Heart left ventricle (tissue), 16 donors: ENCODE data around the gene TMEM43. TPM values are rescaled to one million over a fixed set of nuclear protein-coding genes. Genes with fewer than 3 reads are reported as not detected.

Source experiments
- ATAC-seq, 4 donors: fragments of 200-7000 bp; cut with Tn5 transposase; one replicate each; pipeline ENCODE4 v1.9.1; 2020 to 2022; ENCODE audit warnings: moderate library complexity in 4 of 4, mild to moderate bottlenecking in 3 of 4, moderate number of reproducible peaks in 1 of 4
- DNase-seq, 5 donors: peaks; one replicate each; pipeline ENCODE4 v3.0.0-alpha.2; 2020
- H3K27ac ChIP-seq, 12 donors: fragments of 200-600 bp; sonication (generic) in 4 of 12; one replicate each; pipeline versions ENCODE4 v1.5.0 to v1.8.0; 2016 to 2022; ENCODE audit warnings: mild to moderate bottlenecking in 2 of 12
- H3K27me3 ChIP-seq, 9 donors: fragments of 200-600 bp; sonication (generic) in 2 of 9; one replicate each; pipeline versions ENCODE4 v1.5.1 to v1.8.0; 2016 to 2022; ENCODE audit warnings: mild to moderate bottlenecking in 3 of 9
- H3K36me3 ChIP-seq, 9 donors: fragments of 200-600 bp; sonication (generic) in 2 of 9; one replicate each; pipeline versions ENCODE4 v1.5.0 to v1.8.0; 2018 to 2022; ENCODE audit warnings: mild to moderate bottlenecking in 2 of 9
- H3K4me1 ChIP-seq, 12 donors: fragments of 200-600 bp; sonication (generic) in 4 of 12; one replicate each; pipeline versions ENCODE4 v1.5.0 to v1.8.0; 2016 to 2022; ENCODE audit warnings: mild to moderate bottlenecking in 3 of 12
- H3K4me3 ChIP-seq, 12 donors: fragments of 200-600 bp; sonication (generic) in 4 of 12; one replicate each; pipeline versions ENCODE4 v1.5.0 to v1.8.0; 2017 to 2022; ENCODE audit warnings: mild to moderate bottlenecking in 9 of 12, moderate library complexity in 4 of 12
- H3K9me3 ChIP-seq, 12 donors: fragments of 200-600 bp; sonication (generic) in 4 of 12; one replicate each; pipeline versions ENCODE4 v1.5.0 to v1.8.0; 2016 to 2022; ENCODE audit warnings: mild to moderate bottlenecking in 1 of 12
- POLR2A ChIP-seq, 2 donors: fragments of 450-650 bp; IDR thresholded peaks; one replicate each; pipeline ENCODE4 v1.6.1; 2017; ENCODE audit warnings: antibody characterized with exemption in 2 of 2, mild to moderate bottlenecking in 2 of 2, moderate library complexity in 2 of 2
- WGBS, 4 donors: extraction: QIAGEN DNeasy Blood & Tissue Kit in 2 of 4; methylation state at CpG; one replicate each; pipeline versions ENCODE4 v1.1.5 to v1.1.7; 2013 to 2018; 5-methylcytosine and 5-hydroxymethylcytosine counted together
- intact Hi-C, 10 donors: fragments of 100-400 bp; cut with DNase I; formaldehyde crosslinking; loops; one replicate each; pipeline versions ENCODE4 v1.11.1 to v1.14.2; 2022
- polyA plus RNA-seq, 2 donors: library from polyadenylated mRNA; stranded (reverse); fragments of 200-250 nt; gene quantifications; one replicate each; pipeline ENCODE4 v1.2.3, GENCODE V29; 2013
- total RNA-seq, 9 donors: library from RNA; depleted of rRNA in 2 of 9; stranded (reverse); fragments of >200 nt in 2 of 9; fragmentation: NEBNext Ultra II Directional in 3 of 9; extraction: Animal tissue kit (Norgen Biotek cat#: 25700) in 3 of 9; gene quantifications; one replicate each; pipeline versions ENCODE4 v1.1.0 to v1.2.4, GENCODE V29; 2016 to 2023
- TF ChIP-seq, protein P1 (sequence below), 12 donors: fragments of 200-600 bp; sonication (generic) in 4 of 12; IDR thresholded peaks; one replicate each; pipeline versions ENCODE4 v1.5.0 to v1.8.0; 2018 to 2022; ENCODE audit warnings: antibody characterized with exemption in 12 of 12, mild to moderate bottlenecking in 5 of 12
- donor health status: ischemic (EF 13 %, LVEDD 7.1; RV severe dilation, severe dysfunction).
- donor health status: healthy with polysubstance abuse.
- donor health status: DM: no; HTN: yes; CAD: no.
- donor health status: DM: no; HTN: no; CAD: no.
- donor health status: ischemic (EF 25% LVEDD 6.9; RV normal size, moderate dysfunction).
- donor health status: ischemic (EF 25% LVEDD 5.7; RV mildly dilated, moderate dysfunction).
- donor health status: healthy.
- donor health status: DM: yes; HTN: yes; CAD: no.
- donor health status: ischemic (EF 35%, LVEDD 5.7; RV mildly dilated, moderate dysfunction).
- donor health status: nonischemic (EF 11% LVEDD 7.7; RV severe dilation, severe dysfunction).
- donor health status: DM: yes; HTN: yes; CAD: no.
- donor health status: PGD.
- donor health status: ischemic (EF 29% LVEDD 5.4; RV normal size, mild dysfunction).
- donor health status: nonischemic (EF 23%, LVEDD 6.1; RV moderate dilation, normal function).

Gene TMEM43
- total and polyA plus RNA-seq, 11 donors: 26.1 to 150 (median 46.0) TPM

DNA sequence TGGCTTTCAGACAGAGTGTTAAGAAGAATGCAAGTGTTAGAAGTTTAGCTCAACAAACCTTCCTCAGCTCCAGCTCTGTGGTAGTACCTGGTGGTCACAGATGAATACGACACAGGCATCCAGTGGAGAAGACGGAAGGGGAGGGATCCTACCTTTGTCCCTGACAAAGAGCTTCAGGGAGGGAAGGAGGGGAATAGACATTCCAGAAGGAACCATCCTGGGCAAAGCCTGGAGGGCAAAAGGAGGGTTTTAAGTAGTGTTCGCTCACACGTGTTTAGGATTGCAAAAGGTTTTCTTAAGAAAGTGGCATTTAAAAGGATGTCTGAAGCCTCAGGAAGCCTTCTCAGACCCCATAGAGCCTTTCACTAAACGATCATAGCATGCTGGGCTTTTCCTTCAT, 3.0 kb upstream of the TMEM43 start:
- H3K9me3 ChIP-seq: no peaks in the 10 kb centered on the region
- WGBS, 4 donors: 90 to 98% (median 92%) methylated on average over 5 of the region's 5 CpGs
- ATAC-seq (no peak), DNase-seq (no peak)
- TF ChIP-seq, protein P1, sequence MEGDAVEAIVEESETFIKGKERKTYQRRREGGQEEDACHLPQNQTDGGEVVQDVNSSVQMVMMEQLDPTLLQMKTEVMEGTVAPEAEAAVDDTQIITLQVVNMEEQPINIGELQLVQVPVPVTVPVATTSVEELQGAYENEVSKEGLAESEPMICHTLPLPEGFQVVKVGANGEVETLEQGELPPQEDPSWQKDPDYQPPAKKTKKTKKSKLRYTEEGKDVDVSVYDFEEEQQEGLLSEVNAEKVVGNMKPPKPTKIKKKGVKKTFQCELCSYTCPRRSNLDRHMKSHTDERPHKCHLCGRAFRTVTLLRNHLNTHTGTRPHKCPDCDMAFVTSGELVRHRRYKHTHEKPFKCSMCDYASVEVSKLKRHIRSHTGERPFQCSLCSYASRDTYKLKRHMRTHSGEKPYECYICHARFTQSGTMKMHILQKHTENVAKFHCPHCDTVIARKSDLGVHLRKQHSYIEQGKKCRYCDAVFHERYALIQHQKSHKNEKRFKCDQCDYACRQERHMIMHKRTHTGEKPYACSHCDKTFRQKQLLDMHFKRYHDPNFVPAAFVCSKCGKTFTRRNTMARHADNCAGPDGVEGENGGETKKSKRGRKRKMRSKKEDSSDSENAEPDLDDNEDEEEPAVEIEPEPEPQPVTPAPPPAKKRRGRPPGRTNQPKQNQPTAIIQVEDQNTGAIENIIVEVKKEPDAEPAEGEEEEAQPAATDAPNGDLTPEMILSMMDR (IDR thresholded peaks at IDR 0.05): no peak
- TF ChIP-seq POLR2A (IDR thresholded peaks at IDR 0.05): no peak
- no peaks in the 10 kb centered on the region for H3K27me3 ChIP-seq
- H3K4me3 ChIP-seq: no peak overlapping the region
- no peak overlapping the region for H3K27ac ChIP-seq
- peaks cover 0 to 24% (median 18%) of the 10 kb centered on the region in 9 donors for H3K36me3 ChIP-seq
- peaks cover 9 to 43% (median 26%) of the 10 kb centered on the region in 12 donors for H3K4me1 ChIP-seq
- intact Hi-C loops: loop anchor here in 5 of 10 donors (5.0 to 10.0 kb wide), 4 partner anchors 55 to 467 kb away; partner anchors contain the start of genes LSM3 (in 1 of the 5) and XPC (in 1 of the 5)

DNA sequence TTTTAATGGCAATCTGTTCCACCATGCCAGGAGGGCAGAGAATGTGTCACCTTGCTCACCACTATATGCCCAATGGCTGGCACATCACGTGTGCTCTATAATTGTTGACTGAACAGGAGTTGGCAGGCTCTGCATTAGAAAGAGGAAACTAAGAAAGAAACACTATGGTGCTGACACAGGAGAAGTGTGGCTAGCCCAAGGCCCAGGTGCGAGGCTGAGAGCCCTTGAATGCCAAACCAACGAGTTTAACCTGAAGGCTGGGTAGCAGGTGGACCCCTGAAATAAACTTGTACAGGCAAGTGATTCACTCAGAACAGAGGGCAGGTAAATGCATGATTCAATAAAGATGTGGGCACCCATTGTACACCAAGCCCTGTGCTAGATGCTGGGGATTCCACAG, 2.6 kb upstream of the TMEM43 start:
- H3K4me3 ChIP-seq: no peak overlapping the region
- DNase-seq: no peak
- 78 to 90% (median 81%) methylated on average over 3 of the region's 3 CpGs for WGBS, 4 donors
- H3K27me3 ChIP-seq: no peaks in the 10 kb centered on the region
- H3K36me3 ChIP-seq: peaks cover 0 to 24% (median 18%) of the 10 kb centered on the region in 9 donors
- H3K9me3 ChIP-seq: no peaks in the 10 kb centered on the region
- H3K4me1 ChIP-seq: peaks cover 9 to 47% (median 31%) of the 10 kb centered on the region in 12 donors
- intact Hi-C loops: loop anchor here in 5 of 10 donors (5.0 to 10.0 kb wide), 4 partner anchors 55 to 468 kb away; partner anchors contain the start of genes LSM3 (in 1 of the 5) and XPC (in 1 of the 5)
- H3K27ac ChIP-seq: no peak overlapping the region
- no peak for ATAC-seq
- no peak for TF ChIP-seq POLR2A (IDR thresholded peaks at IDR 0.05)
- TF ChIP-seq, protein P1 (IDR thresholded peaks at IDR 0.05): no peak

DNA sequence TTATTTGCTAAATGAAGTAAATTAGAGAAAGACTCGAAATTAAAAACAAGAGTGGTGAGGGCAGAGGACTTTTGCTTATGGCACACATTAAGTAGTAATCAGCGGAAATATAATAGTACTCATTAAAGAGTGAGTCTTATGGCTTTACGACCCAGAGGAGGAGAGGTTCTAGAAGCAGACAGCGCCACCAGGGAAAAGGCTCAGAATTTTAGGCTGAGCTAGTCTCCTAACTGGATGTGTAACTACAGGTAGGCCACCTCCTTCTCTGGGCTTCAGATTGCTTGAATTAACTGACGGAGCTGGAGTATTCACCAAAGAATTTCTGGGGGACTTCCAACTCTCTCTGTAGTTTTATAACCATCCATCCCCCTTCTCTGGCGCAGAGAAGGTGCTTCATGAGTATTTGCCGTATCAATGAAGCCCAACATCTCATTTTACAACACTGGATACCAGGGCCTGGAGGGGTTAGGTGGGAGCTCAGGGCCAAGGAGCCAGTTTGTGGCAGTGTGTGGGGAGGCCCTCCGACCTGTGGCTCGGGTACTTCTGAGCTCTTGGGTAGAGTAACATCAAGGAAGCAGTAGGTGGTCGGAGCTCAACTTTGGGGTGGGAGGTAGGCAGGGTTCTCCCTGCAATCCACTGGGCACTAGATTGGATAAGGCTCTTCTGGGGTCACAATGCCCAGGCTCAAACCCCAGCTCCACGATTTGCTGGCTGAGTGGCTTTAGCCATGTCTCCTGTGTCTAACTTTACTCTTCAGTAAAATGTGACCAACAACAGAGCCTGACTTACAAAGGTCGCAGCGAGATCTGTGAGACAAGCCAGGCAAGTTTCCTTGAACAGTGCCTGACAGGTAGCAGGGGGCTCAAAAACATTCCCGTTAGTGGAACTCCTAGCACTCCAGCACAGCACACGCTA, 1.3 kb upstream of the TMEM43 start:
- WGBS, 4 donors: 56 to 61% (median 57%) methylated on average over 13 to 15 of the region's 15 CpGs
- DNase-seq: no peak
- intact Hi-C loops: loop anchor here in 8 of 10 donors (1.0 to 10.0 kb wide), 8 partner anchors 21 to 469 kb away; partner anchors contain the start of genes LSM3 (in 5 of the 8) and XPC (in 5 of the 8)
- Histone ChIP-seq H3K4me3 (peak overlapping the region; percentile 68 to 91 (median 85)), H3K27ac (peak overlapping the region in 11 of 12 donors; percentile 90 to 96 (median 92)), H3K36me3 (peaks cover 0 to 34% (median 25%) of the 10 kb centered on the region in 9 donors), H3K27me3 (no peaks in the 10 kb centered on the region), H3K9me3 (no peaks in the 10 kb centered on the region), H3K4me1 (peaks cover 9 to 53% (median 32%) of the 10 kb centered on the region in 12 donors)
- no peak for ATAC-seq
- TF ChIP-seq POLR2A (IDR thresholded peaks at IDR 0.05): no peak
- TF ChIP-seq, protein P1 (IDR thresholded peaks at IDR 0.05): no peak

DNA sequence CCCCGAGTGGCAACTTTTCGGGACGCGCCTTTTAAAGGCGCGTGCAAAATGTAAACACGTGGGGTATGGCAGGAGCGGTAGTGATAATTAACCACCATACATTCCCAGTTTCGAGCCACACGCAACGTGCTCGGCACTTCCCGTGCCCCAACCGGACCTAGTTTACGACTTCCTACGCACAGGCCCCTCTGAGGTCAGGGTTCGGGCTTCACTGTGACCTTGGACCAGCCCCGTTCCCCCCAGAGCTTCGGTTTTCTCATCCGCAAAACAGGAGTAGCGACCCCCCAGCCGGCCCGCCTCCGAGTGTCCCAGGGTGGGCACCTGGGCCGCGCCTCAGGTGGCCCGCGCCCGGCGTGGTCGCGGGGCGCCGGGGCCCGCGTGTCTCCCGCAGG, 633 bp upstream of the TMEM43 start:
- Histone ChIP-seq H3K4me1 (peaks cover 9 to 48% (median 32%) of the 10 kb centered on the region in 12 donors), H3K36me3 (peaks cover 0 to 41% (median 32%) of the 10 kb centered on the region in 9 donors), H3K27me3 (no peaks in the 10 kb centered on the region), H3K9me3 (no peaks in the 10 kb centered on the region), H3K4me3 (peak overlapping the region; percentile 68 to 91 (median 85)), H3K27ac (peak overlapping the region; percentile 69 to 96 (median 92))
- ATAC-seq: peak in 3 of 4 donors; percentile 37 to 61 (median 58)
- intact Hi-C loops: loop anchor here in 8 of 10 donors (1.0 to 10.0 kb wide), 8 partner anchors 20 to 469 kb away; partner anchors contain the start of genes LSM3 (in 5 of the 8) and XPC (in 5 of the 8)
- TF ChIP-seq, protein P1 (IDR thresholded peaks at IDR 0.05): no peak
- TF ChIP-seq POLR2A (IDR thresholded peaks at IDR 0.05): no peak
- DNase-seq: peak; percentile 76 to 85 (median 82)
- WGBS, 4 donors: 0% methylated on average over 15 to 37 of the region's 37 CpGs
